ENCODE results near the gene VIPR2.
"Not testable (repeated sequence)": the region's sequence is repeated elsewhere in the genome, so short reads cannot be mapped to it uniquely, and the experiment has no call there.

VIPR2 gene

GRCh38 chr7:159126311-159127260, 18.1 kb downstream of the VIPR2 start:
- no peak for TF ChIP-seq CTCF (IDR thresholded peaks at IDR 0.05; ENCODE audit: low read length, missing control alignments)
- H3K4me3 ChIP-seq (replicated peaks; ENCODE audit: low read depth, low read length), result no peak overlapping the region
- no peak for DNase-seq (ENCODE audit: low read depth)

- DNase-seq (ENCODE audit: low read depth), result no peak
- no peak overlapping the region for H3K4me3 ChIP-seq (replicated peaks; ENCODE audit: low read depth, low read length)
- no peak for TF ChIP-seq CTCF (IDR thresholded peaks at IDR 0.05; ENCODE audit: low read length, missing control alignments)
Observed at GRCh38 chr7:159125955-159126270, 18.8 kb downstream of the VIPR2 start.

- no peak for DNase-seq (ENCODE audit: low read depth)
- H3K4me3 ChIP-seq (replicated peaks; ENCODE audit: low read depth, low read length), result no peak overlapping the region
- TF ChIP-seq CTCF (IDR thresholded peaks at IDR 0.05; ENCODE audit: low read length, missing control alignments), result no peak
Observed at GRCh38 chr7:159125104-159125954, 19.3 kb downstream of the VIPR2 start.

- DNase-seq (ENCODE audit: low read depth); H3K4me3 ChIP-seq (replicated peaks; ENCODE audit: low read depth, low read length): not testable (repeated sequence)
Observed at GRCh38 chr7:159123793-159124192, 20.9 kb downstream of the VIPR2 start.

GRCh38 chr7:159123294-159123693, 21.4 kb downstream of the VIPR2 start:
- not testable (repeated sequence) for H3K4me3 ChIP-seq (replicated peaks; ENCODE audit: low read depth, low read length); DNase-seq (ENCODE audit: low read depth)

- no peak overlapping the region for H3K4me3 ChIP-seq (replicated peaks; ENCODE audit: low read depth, low read length)
- TF ChIP-seq CTCF (IDR thresholded peaks at IDR 0.05; ENCODE audit: low read length, missing control alignments), result no peak
- no peak for DNase-seq (ENCODE audit: low read depth)
Observed at GRCh38 chr7:159122276-159122675, 22.4 kb downstream of the VIPR2 start.

GRCh38 chr7:159121476-159121875, 23.2 kb downstream of the VIPR2 start:
- no peak for TF ChIP-seq CTCF (IDR thresholded peaks at IDR 0.05; ENCODE audit: low read length, missing control alignments)
- DNase-seq (ENCODE audit: low read depth), result no peak
- no peak overlapping the region for H3K4me3 ChIP-seq (replicated peaks; ENCODE audit: low read depth, low read length)

Data from fibroblast of pulmonary artery (primary cell).